Endothelial cell of umbilical vein (primary cell): Measurements from ENCODE around the gene HOXB3. TPM values are rescaled to one million over a fixed set of nuclear protein-coding genes. Genes with fewer than 3 reads are reported as not detected.

ENCODE experiments used
- BruUV-seq: library from RNA; stranded (reverse); fragments of 400-500 nt; replicated peaks from 2 replicates; lab custom pipeline; 2021; lab: Mats Ljungman, UMichigan
- CTCF ChIA-PET: fragments of 300-600, 350-600 bp; sonication (Branson Sonifier 250); formaldehyde crosslinking; loops from one replicate; lab custom pipeline; 2021; ENCODE audit warnings: antibody characterized with exemption, inconsistent platforms; lab: Charles Lee
- POLR2A ChIA-PET: fragments of 300-600, 350-600 bp; sonication (Branson Sonifier 250); formaldehyde crosslinking; loops from one replicate; lab custom pipeline; 2021; ENCODE audit warnings: antibody characterized with exemption, inconsistent platforms; lab: Charles Lee
- DNase-seq: peaks from one replicate; pipeline ENCODE4 v3.0.0-alpha.2; 2011; ENCODE audit warnings: low read depth, low spot score
- FAIRE-seq: peaks from 2 replicates; lab custom pipeline; 2011; peaks lifted over from hg19 to GRCh38; lab: Jason Lieb, UNC
- H2AFZ ChIP-seq: 2 replicates; pipeline ENCODE4 v1.6.0; 2012; ENCODE audit warnings: low read depth, low read length, control low read depth, inconsistent platforms
- H3K27ac ChIP-seq: 2 replicates; pipeline ENCODE4 v1.5.1; 2011; ENCODE audit warnings: low read depth, mild to moderate bottlenecking, control low read depth, low read length, moderate library complexity; ENCODE audit not compliant: insufficient read depth
- H3K27me3 ChIP-seq, 2 experiments: 2 replicates each; pipeline versions ENCODE4 v1.6.0 to v1.6.1; 2011; ENCODE audit warnings: low read length in 2 of 2, mixed read lengths in 1 of 2; ENCODE audit not compliant: control insufficient read depth in 2 of 2, insufficient read depth in 2 of 2
- H3K36me3 ChIP-seq, 2 experiments: 2 replicates in 1 of 2; 3 replicates in 1 of 2; pipeline ENCODE4 v1.5.1; 2011; ENCODE audit warnings: low read length in 2 of 2, mild to moderate bottlenecking in 1 of 2, moderate library complexity in 1 of 2; ENCODE audit not compliant: control insufficient read depth in 2 of 2, insufficient read depth in 2 of 2; ENCODE audit errors: extremely low read depth in 1 of 2
- H3K4me1 ChIP-seq: 3 replicates; pipeline ENCODE4 v1.5.1; 2011; ENCODE audit warnings: mild to moderate bottlenecking, low read length; ENCODE audit not compliant: control insufficient read depth, insufficient read depth; ENCODE audit errors: extremely low read depth
- H3K4me2 ChIP-seq: 2 replicates; pipeline ENCODE4 v1.6.1; 2011; ENCODE audit warnings: low read length, control low read depth, mixed read lengths; ENCODE audit not compliant: insufficient read depth
- H3K4me3 ChIP-seq, 3 experiments: fragments of 200-600 bp in 1 of 3; sonication (generic), shearing (Covaris generic) in 1 of 3; replicated peaks in 1 of 3; 2 replicates each; pipeline ENCODE4 v1.5.1; 2011 to 2016; ENCODE audit warnings: control low read depth in 3 of 3, low read length in 3 of 3, mild to moderate bottlenecking in 2 of 3, inconsistent platforms in 1 of 3, low read depth in 1 of 3, moderate library complexity in 1 of 3; ENCODE audit not compliant: insufficient read depth in 1 of 3
- H3K79me2 ChIP-seq: 2 replicates; pipeline ENCODE4 v1.6.0; 2012; ENCODE audit warnings: low read length, inconsistent platforms; ENCODE audit not compliant: control insufficient read depth, insufficient read depth
- H3K9ac ChIP-seq: replicated peaks from 2 replicates; pipeline ENCODE3; 2011; ENCODE audit warnings: low read length, control low read depth; ENCODE audit not compliant: insufficient read depth; ENCODE audit errors: extremely low read depth
- H3K9me1 ChIP-seq: replicated peaks from 3 replicates; pipeline ENCODE4 v1.6.0; 2011; ENCODE audit warnings: mild to moderate bottlenecking, low read length; ENCODE audit not compliant: control insufficient read depth, insufficient read depth; ENCODE audit errors: extremely low read depth
- H3K9me3 ChIP-seq: replicated peaks from 2 replicates; pipeline ENCODE4 v1.5.1; 2012; ENCODE audit warnings: low read length, inconsistent platforms; ENCODE audit not compliant: control insufficient read depth, insufficient read depth
- H4K20me1 ChIP-seq: replicated peaks from 2 replicates; pipeline ENCODE3; 2011; ENCODE audit warnings: mild to moderate bottlenecking, low read length; ENCODE audit not compliant: control insufficient read depth, insufficient read depth; ENCODE audit errors: extremely low read depth
- EZH2 ChIP-seq: IDR thresholded peaks from 2 replicates; pipeline ENCODE4 v1.6.1; 2012; ENCODE audit warnings: borderline replicate concordance, low read depth, mild to moderate bottlenecking, moderate library complexity, low read length, inconsistent platforms; ENCODE audit not compliant: severe bottlenecking
- FOS ChIP-seq: IDR thresholded peaks from 2 replicates; pipeline ENCODE4 v1.6.1; 2011; ENCODE audit warnings: mild to moderate bottlenecking, low read length, moderate library complexity, borderline replicate concordance; ENCODE audit not compliant: insufficient read depth
- GATA2 ChIP-seq: IDR thresholded peaks from 2 replicates; pipeline ENCODE4 v1.7.0; 2011; ENCODE audit warnings: low read depth, mild to moderate bottlenecking, moderate library complexity, mixed read lengths, low read length; ENCODE audit not compliant: insufficient read length, insufficient read depth
- JUN ChIP-seq: IDR thresholded peaks from 2 replicates; pipeline ENCODE4 v1.6.1; 2011; ENCODE audit warnings: borderline replicate concordance, low read depth; ENCODE audit not compliant: insufficient read length, insufficient read depth
- MYC ChIP-seq: IDR thresholded peaks from one replicate; pipeline ENCODE4 v1.6.1; 2011; ENCODE audit warnings: mild to moderate bottlenecking, low read depth, low read length
- POLR2A ChIP-seq: IDR thresholded peaks from 2 replicates; pipeline ENCODE4 v1.6.1; 2012; ENCODE audit warnings: low read depth, mild to moderate bottlenecking, control low read depth, low read length
- POLR2AphosphoS5 ChIP-seq: IDR thresholded peaks from 2 replicates; pipeline ENCODE4 v1.6.1; 2012; ENCODE audit warnings: low read depth, mild to moderate bottlenecking, control low read depth, low read length, moderate library complexity; ENCODE audit not compliant: insufficient read depth
- dilution Hi-C: fragments of 300-500 bp; cut with MboI; formaldehyde crosslinking; loops from one replicate; pipeline ENCODE4 v1.15.0; 2019; ENCODE audit warnings: low sequenced_read_pairs; ENCODE audit not compliant: extremely low pct_ligation_motif_present
- intact Hi-C: fragments of 100-400 bp; cut with micrococcal nuclease; formaldehyde crosslinking; loops from one replicate; pipeline ENCODE4 v1.10.0; 2022
- polyA plus RNA-seq, 4 experiments: library from polyadenylated mRNA; depleted of rRNA in 3 of 4; stranded (reverse) in 3 of 4; unstranded in 1 of 4; fragments of >200 nt; gene quantifications; 2 replicates each; pipeline versions ENCODE4 v1.2.1 to v1.2.3, GENCODE V29; 2011 to 2012; ENCODE audit warnings: missing spikeins in 1 of 4
- total RNA-seq: library from RNA; stranded (reverse); gene quantifications from 2 replicates; pipeline ENCODE4 v1.2.3, GENCODE V29; 2021
- TF ChIP-seq, protein P1 (sequence below): IDR thresholded peaks from 2 replicates; pipeline ENCODE4 v1.6.1; 2011; ENCODE audit not compliant: insufficient read depth, insufficient read length
- TF ChIP-seq, protein P2 (sequence below), 2 donors: IDR thresholded peaks; 1 replicate in 1 of 2; 2 replicates in 1 of 2; pipeline ENCODE4 v1.5.1; 2011; ENCODE audit warnings: low read length in 2 of 2, mild to moderate bottlenecking in 2 of 2, moderate library complexity in 2 of 2, control low read depth in 1 of 2, inconsistent platforms in 1 of 2, low read depth in 1 of 2; ENCODE audit not compliant: insufficient read depth in 1 of 2; ENCODE audit errors: extremely low read depth in 1 of 2

The HOXB3 gene
- total and polyA plus RNA-seq, 2 donors (not counting 3 experiments of a cell fraction or from before 2014, with no cell fraction given): 29.6 to 56.6 TPM

DNA sequence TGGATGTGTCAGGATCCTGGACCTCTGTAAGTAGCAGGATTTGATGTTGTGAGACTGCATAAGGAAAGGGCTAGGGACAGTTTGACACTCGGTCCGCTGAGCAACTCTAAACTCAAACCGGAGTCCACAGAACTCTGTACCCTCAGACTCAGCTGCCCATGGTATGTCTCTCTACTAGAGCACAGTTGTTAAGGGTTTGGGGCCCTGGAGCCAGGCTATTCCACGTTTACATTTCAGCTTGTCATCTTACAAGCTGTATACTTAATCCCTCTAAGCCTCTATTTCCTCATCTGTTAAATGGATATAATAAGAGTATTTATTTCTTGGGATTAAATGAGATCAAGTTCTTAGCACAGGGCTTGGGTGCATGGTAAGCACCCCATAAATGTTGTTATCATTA, 87.1 kb downstream of the HOXB3 start:
- POLR2A ChIA-PET: no interaction called here
- dilution Hi-C loops (no loop called here), intact Hi-C loops (no loop called here)
- DNase-seq (no peak), FAIRE-seq (no peak)
- no peaks in the 10 kb centered on the region for H3K9me1 ChIP-seq
- CTCF ChIA-PET: interaction anchor here (1.3 to 1.5 kb wide), 3 partner anchors 10 to 167 kb away, joined by 4 to 6 read pairs (median 5); no protein-coding TSS in a partner anchor
- H4K20me1 ChIP-seq: no peaks in the 10 kb centered on the region
- BruUV-seq: no TSS peak
- H3K79me2 ChIP-seq: no peaks in the 10 kb centered on the region
- H3K4me1 ChIP-seq: peaks cover 6% of the 10 kb centered on the region
- H3K4me3 ChIP-seq: no peak overlapping the region
- no peaks in the 10 kb centered on the region for H3K9me3 ChIP-seq
- TF ChIP-seq POLR2AphosphoS5 (no peak), FOS (no peak), GATA2 (no peak), JUN (no peak), MYC (no peak), EZH2 (no peak), POLR2A (no peak)
- TF ChIP-seq, protein P1, sequence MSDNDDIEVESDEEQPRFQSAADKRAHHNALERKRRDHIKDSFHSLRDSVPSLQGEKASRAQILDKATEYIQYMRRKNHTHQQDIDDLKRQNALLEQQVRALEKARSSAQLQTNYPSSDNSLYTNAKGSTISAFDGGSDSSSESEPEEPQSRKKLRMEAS: no peak
- peaks cover 3 to 10% of the 10 kb centered on the region in 2 experiments for H3K27me3 ChIP-seq
- H2AFZ ChIP-seq: no peak overlapping the region
- H3K27ac ChIP-seq: no peak overlapping the region
- no peak overlapping the region for H3K4me2 ChIP-seq
- no peaks in the 10 kb centered on the region for H3K36me3 ChIP-seq
- H3K9ac ChIP-seq: no peak overlapping the region

GRCh38 chr17:48502312-48502711, 87.7 kb downstream of the HOXB3 start:
- Histone ChIP-seq H3K4me3 (no peak overlapping the region), H3K9me3 (no peaks in the 10 kb centered on the region), H3K9me1 (no peaks in the 10 kb centered on the region), H2AFZ (no peak overlapping the region), H3K27ac (no peak overlapping the region), H4K20me1 (no peaks in the 10 kb centered on the region), H3K4me2 (no peak overlapping the region), H3K4me1 (peaks cover 6% of the 10 kb centered on the region), H3K27me3 (peaks cover 3 to 10% of the 10 kb centered on the region in 2 experiments), H3K36me3 (no peaks in the 10 kb centered on the region), H3K79me2 (no peaks in the 10 kb centered on the region), H3K9ac (no peak overlapping the region)
- ChIA-PET POLR2A (no interaction called here), CTCF (interaction anchor here (1.2 kb wide), 1 partner anchor 81 kb away, joined by 4 read pairs; no protein-coding TSS in a partner anchor)
- intact Hi-C loops (no loop called here), dilution Hi-C loops (no loop called here)
- FAIRE-seq: no peak
- no peak for DNase-seq
- TF ChIP-seq, protein P2, sequence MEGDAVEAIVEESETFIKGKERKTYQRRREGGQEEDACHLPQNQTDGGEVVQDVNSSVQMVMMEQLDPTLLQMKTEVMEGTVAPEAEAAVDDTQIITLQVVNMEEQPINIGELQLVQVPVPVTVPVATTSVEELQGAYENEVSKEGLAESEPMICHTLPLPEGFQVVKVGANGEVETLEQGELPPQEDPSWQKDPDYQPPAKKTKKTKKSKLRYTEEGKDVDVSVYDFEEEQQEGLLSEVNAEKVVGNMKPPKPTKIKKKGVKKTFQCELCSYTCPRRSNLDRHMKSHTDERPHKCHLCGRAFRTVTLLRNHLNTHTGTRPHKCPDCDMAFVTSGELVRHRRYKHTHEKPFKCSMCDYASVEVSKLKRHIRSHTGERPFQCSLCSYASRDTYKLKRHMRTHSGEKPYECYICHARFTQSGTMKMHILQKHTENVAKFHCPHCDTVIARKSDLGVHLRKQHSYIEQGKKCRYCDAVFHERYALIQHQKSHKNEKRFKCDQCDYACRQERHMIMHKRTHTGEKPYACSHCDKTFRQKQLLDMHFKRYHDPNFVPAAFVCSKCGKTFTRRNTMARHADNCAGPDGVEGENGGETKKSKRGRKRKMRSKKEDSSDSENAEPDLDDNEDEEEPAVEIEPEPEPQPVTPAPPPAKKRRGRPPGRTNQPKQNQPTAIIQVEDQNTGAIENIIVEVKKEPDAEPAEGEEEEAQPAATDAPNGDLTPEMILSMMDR (IDR thresholded peaks at IDR 0.05; ENCODE audit: extremely low read depth in 1 of 2, insufficient read depth in 1 of 2, low read depth in 1 of 2, low read length in 2 of 2): no peak
- TF ChIP-seq POLR2AphosphoS5: no peak
- no peak for TF ChIP-seq MYC
- no peak for TF ChIP-seq POLR2A
- TF ChIP-seq FOS: no peak
- TF ChIP-seq JUN: no peak
- TF ChIP-seq, protein P1: no peak
- no peak for TF ChIP-seq EZH2
- TF ChIP-seq GATA2: no peak
- BruUV-seq: no TSS peak
